NCI-H446 treated with DMSO at 0.1 percent for 48 hours (cell line): ENCODE measurements around the gene GNG12.

ENCODE experiments used
- DNase-seq: peaks from one replicate; lab custom pipeline; 2025; lab: John Stamatoyannopoulos, UW

The GNG12 gene

DNA sequence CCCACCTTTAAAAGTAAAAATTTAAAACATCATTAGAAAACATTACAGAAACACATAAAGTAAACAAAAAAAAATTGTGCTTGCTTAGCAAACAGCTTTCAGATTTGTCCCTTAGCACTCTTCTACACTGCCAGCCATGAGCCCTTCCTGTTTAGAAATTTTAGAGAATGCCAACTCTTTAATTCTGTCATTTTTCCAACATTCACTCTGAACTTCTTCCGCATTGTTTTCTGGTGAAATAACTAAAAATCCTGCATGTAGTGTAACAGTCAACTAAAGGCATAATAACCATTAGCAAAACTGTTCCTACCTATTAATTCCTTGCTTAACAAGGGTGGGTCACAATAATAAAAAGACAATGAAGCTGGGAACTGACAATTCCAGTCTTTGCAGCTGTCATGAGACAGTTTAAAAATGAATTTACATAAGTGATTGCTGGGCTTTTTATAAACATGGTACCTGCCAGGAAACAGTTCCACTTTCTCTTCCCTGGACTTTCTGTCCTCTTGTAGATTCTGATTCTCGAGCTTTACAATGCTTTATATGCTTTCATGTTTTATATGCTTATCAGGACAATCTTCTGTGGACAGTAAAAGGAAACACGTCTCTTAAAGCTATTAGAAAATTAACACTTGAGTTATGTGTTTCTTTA lies 19.0 kb downstream of the GNG12 start:
- no peak for DNase-seq

DNA sequence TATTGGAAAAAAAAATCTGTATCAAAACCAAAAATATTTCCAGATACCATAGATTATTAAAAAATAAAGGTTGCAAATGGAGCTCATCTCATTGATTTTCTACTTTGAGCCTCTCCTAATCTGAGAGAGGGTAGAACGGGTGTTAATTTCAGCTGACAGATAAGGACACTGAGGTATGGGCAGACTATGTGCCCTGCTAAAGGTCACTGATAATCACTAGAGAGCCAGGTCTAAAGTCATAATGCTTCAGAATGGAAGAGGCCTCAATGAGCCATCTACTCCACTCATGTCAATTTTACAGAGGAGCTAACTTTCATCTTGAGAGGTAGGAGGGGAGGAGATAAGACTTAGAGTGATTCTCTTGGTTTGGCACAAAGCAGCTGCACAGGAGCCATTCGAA lies 21.0 kb downstream of the GNG12 start:
- DNase-seq: no peak

DNA sequence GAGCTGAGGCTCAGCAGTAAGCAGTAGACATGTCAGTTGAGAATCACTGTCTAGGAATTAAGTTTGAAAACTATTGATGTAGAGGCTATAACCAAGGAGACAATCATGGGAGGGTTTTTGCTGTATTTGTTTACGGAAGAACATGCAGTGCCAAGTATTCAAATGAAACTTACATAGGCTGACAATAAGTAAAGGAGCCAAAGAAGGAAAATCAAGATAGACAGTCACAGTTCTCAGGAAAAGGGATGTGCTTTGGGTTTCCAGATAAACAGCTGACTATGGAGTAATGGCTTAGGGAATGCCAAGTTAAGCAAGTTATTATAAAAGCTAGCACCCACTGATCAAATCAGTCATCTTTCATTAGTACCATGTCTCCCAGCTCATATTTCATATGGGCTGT lies 21.5 kb downstream of the GNG12 start:
- no peak for DNase-seq

DNA sequence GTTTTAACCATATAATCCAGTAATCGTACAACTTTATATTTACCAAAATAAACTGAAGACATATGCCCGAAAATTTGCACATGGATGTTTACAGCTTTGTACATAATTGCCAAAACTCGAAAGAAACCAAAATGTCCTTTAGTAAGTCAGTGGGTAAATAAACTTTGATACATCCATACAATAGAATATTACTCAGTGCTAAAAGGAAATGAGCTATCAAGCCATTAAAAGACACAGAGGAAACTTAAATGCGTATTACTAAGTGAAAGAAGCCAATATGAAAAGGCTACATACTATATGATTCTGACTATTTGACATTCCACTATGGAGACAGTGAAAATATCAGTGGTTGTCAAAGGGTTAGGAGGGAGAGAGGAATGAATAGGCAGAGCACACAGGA lies 23.4 kb downstream of the GNG12 start:
- DNase-seq: no peak

DNA sequence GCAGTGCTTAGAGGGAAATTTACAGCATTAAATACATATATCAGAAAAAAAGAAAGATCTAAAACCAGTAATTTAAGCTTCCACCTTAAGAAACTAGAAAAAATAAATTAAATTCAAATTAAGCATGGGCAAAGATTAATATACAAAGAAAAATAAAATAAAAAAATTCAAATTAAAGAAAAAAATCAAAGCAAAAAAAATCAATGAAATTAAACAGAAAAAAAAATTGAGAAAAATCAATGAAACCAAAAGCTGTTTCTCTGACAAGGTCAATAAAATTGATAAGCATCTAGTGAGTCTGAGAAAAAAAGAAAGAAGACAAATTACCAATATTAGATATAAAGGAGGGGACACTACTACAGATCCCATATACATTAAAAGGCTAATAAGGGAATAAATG lies 26.0 kb downstream of the GNG12 start:
- DNase-seq: no peak

DNA sequence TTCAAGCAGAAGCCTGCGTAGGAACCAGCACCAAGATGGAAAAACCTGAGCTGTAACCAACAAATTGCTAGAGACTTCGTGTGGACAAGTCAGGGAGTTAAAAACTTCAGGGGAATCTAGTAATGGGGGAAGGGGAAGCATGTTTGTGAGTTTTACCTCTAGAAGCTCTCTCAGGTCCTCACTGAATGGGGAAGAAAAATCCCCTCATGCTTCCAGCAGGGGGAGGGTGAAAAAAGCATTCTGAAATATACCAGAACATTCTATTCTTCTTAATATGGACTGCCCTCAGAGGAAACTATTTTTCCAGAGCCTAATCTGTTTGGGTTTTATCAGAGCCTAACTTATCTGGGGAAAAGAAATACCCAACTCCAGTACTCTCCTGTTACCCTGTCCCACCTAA lies 28.6 kb downstream of the GNG12 start:
- DNase-seq: no peak

DNA sequence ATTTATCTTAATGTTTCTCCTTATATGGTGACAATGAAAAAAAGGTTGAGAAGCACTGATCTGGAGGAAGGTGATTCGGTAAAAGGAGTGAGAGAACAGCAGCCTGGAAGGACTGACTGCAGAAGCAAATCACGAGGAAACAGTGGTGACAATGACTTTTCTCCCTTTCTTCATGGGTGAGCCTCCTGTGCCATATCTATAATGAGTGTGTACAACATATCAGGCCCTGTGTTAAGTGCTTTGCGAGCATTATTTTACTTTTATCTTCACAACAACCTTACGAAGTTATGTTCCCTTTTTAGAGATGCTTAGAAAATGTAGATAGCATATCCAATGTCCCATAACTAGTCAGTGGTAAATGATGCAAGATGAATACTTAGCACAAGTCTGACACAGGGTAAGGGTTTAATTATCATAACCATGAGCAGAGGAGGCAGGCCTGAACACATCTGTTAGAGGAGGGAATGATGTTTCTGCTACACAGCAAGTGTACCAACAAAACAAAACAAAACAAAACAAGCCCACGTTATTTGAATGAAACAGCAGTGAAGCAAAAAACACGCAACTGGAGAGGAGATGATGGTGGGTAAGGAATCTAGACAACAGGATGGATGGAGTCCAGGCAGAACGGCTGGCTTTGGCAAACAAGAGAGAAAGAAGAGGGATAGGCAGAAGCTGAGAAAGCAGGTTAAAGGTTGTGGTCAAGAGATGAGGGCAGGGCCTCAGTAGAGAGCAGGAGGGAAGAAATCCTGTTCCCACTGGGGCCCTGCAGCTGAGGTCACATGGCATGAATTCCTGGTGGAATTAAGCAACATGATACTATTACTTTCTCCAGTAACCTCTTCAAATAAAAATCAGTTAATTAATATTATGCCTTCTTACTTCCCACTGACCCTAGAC lies 29.6 kb downstream of the GNG12 start:
- DNase-seq: no peak

DNA sequence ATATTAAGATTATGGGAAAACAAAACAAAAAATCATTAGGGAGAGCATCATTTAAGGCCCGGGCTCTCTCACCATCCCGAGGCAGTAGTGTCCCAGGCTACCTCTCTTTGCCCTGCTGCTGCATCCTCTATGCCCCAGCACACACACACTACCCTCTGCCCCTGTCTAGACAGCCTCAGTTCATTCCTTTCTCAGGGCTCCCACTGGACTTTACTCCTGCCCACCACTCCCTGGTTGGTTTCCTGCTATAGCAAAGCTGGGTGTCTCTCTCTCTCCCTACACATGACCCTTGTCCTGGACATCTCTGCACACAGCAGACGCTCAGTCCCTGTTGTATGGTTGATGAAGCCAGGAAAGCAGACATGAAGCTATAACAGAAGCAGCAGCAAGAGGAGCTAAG lies 30.7 kb downstream of the GNG12 start:
- no peak for DNase-seq

DNA sequence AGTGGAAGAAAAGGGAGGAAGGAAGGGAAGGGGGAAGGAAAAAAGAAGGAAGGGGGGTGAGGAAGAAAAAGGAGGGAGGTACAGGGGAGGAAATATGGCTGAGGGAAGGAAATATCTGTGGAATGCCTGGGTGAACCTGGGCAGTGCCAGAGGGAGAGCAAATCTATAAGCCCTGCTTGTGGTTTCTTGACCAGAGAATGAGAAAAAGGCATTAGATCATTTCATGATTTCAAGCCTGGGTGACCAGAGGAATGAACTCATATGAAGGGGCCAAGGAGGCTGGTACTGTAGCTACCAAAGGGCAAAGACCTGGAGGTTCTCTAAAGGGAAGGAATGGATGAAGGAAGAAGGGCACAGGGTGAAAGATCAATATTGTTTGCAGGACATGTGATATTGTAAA lies 31.4 kb downstream of the GNG12 start:
- DNase-seq: no peak

DNA sequence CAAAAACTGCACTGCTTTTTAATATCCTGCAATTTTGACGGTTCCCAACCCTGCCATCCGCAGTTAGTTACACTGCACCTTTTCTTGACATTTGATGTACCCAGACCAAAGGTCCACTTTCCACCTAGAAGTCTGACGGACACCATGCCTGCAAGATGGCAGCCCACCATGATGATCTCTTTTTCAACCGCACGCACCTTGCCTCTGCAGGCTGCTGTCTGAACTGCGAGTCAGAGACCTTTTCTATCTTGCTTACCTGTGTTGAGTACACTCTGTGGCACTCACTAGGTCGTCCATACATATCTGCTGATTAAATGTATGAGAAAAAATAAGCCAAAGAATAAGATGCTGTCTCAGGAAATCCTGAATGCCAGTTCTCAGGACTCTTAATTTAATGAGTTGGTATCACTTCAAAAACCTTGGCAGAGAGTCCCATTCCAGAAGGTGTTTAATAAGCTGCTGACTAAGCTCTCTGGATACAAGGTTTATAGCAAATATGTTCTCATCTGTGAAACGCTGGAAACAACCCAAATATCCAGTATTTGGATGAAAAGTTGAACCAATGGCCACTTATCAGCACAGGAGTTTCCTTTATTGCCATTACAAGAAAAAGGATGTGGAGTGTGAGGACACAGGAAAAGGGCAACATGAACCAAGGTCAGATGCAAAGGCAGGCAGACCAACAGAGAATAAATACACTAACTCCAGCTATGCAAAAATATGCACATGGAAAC lies 37.9 kb downstream of the GNG12 start:
- DNase-seq: peak; percentile 68

DNA sequence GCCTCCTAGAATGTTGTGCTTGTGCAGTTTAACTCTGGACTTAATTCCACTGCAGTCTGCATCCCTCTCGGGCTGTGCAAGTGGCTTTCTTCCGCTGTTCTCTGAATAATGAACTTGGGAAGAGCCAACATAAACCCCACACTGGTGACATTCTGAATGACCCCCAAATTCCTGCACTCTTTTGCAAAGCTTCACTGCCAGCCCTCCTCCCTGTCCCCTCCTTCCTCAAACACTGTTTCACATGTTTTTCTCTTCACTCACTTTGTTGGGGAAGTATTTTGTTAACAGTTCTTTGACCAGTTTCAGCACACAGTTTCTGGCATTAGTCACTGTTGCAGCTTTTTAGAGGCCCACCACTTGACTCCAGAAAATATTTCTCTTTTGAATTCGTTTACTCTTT lies 39.7 kb downstream of the GNG12 start:
- no peak for DNase-seq

DNA sequence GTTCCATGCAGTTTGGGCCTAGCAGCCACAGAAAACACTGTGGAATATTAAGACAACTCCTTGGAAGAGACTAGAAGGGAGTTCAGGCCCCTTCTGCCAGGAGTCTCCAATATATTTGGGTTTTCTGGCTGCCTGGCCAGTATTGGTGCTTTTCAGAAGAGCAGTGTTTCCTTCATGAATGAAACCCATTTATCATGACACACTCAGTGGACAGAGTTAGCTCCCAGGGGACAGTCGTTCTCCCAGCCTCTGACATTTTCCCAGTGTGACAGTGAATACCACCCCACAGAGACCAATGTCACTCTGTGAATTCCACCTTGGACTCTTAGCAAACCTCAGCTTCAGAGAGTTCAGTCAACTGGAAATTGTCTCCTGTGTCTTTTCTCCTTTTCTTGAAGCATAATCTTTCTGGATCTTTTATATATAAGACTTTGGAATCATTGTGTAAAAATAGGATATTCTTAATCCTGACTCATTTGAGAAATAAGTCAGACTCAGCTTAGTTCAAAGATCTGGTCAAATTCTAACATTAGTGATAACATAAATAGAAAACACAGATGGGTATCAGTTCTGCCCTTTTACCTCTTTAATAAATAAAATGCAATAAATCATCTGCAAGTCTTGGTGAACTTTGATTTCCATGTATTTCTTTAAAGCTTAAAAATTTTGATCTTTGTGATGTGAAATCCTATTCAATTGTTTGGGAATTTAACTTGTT lies 40.4 kb downstream of the GNG12 start:
- DNase-seq: no peak

DNA sequence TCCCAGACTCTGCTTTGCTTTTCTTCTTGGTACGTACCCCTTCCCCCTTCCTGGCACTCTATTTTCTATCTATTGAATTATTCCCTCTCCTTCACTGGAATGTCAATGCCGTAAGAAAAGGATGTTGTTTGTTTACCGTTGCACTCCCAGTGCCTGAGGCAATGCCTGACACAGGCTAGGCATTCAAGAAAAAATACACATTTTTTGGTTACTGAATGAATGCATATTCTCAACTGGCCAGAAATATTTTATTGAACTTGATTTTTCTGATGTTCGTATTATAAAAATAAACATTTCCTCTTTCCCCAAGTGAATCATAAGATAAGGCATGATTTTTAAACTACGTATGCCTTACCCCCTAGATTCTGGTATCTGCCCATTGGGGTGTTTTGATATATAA lies 41.2 kb downstream of the GNG12 start:
- DNase-seq: no peak

DNA sequence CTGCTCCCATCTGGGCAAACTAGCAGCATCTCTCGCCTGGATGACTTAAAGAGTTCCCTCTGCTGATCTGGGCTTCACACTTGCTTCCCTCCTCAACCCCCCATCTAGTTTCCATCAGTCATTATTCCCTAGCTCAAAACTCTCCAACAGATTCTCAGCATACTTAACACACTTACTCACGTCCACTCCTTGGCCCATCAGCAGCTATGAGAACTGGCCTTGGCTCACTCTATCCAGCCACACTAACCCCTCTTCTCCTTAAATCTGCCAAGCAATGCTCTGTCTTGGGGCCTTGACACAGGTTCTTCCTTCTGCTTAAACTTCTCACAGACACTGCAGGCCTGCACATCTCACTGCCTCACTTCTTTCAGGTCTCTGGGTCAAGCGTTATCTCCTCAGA lies 41.6 kb downstream of the GNG12 start:
- peak; percentile 51 for DNase-seq

DNA sequence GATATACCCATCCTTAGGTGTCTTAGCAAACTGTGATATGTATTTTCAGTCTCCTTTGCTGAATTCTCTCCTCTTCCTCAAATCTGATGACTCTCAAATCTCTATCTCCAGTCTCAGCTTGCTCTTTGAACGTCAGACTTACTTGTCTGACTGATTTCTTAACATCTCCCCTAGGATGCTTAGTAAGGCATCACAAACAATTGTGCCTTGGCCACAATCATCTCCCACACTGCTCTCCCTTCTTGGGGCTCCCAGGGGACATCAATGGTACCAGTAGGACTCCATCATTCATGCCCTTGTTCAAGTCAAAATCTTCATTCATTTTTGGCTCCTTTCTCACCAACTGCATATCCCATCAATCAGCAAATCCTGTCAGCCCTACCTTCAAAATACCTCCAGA lies 42.0 kb downstream of the GNG12 start:
- DNase-seq: no peak

DNA sequence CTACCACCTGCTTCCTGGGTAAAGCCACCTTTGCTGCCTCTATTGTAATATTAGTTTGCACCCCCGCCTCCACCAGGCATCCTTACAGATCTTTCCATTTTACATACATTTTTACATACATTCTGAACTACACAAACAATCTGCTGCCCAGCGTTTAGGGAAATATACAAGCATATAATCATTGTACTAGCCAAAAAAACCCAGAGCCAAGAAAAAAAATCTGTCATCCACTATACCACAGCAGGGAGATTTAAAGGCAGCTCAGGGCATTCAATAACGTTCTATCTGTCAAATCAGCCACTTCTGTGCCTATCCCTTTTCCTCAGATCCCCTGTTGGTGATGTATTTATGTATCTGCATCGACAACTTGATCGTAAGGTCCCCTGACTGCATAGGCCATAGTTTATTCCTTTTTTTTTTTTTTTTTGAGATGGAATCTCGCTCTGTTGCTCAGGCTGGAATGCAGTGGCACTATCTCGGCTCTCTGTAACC lies 43.0 kb downstream of the GNG12 start:
- DNase-seq: no peak

DNA sequence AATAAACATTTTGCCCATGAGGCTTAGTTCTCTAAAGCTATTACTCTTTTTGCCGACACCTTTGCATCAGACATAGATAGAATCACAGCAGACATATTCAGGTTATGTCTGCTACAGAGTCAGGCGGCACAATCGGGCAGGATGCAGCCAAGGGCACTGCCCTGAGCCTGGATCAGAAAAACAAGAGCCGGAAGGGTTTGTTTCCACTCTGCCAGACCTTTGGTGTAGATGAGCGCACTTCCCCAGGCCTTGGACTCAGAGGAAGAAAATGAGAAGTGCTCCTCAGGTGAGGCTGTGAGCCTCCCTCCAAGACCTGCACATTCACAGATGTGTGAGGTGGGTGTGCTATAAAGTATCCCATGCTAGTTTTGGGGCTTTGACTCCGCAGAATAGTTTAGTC lies 43.7 kb downstream of the GNG12 start:
- no peak for DNase-seq

DNA sequence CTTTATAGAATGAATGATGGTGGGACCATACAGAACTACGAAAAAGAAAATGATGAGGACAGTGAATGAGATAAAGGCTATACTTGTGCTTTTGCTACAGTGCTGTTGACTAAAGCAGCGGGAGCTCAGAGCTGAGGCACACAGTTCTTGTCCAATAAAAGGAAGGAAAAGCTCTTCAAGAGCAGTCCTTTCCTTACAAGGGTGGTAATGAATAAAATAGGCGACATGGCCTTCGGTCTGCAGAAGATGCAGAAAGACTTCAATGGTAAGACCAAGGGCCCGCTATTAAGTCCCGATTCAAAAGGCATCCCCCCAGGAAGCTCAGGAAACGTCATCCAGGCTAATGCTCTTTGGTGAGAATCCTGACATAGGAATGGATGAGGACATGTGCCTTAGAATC lies 44.4 kb downstream of the GNG12 start:
- DNase-seq: no peak

DNA sequence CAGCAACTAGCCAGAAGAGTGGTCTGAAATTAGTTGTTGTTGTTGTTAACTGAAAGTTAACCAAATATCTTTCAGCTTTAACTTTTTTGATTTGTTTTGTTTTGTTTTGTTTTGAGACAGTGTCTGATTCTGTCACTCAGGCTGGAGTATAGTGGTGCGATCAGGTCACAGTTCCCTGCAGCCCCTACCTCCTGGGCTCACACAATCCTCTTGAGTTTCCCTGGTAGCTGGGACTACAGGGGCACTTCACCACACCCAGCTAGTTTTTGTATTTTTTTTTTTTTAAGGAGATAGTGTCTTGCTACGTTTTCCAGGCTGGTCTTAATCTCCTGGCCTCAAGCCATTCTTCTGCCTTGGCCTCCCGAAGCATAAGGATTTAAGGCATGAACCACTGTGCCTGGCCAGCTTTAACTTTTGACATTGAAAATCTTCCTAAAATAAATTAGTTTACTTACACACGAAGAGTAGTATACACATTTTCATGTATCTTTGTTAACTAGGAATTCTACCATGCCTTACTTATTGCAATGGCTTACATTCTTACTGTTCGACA lies 45.0 kb downstream of the GNG12 start:
- no peak for DNase-seq

DNA sequence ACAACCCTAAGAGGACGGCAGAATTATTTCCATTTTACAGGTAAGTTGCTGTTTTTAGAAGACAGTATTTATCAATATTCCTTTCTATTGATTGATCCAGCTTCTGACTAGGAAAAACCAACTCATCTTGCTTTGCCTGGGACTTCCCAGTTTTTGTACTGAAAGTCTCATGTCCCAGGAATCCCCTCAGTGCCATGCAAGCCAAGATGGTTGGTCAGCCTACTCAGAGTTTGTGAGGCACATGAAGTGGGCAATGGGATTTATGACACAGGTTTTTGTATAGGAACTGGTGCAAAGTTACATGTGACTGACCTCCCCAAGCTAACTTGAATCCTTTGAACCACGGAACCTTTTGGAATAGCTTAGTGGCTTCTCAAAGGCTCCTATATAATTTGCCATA lies 45.5 kb downstream of the GNG12 start:
- DNase-seq: no peak

DNA sequence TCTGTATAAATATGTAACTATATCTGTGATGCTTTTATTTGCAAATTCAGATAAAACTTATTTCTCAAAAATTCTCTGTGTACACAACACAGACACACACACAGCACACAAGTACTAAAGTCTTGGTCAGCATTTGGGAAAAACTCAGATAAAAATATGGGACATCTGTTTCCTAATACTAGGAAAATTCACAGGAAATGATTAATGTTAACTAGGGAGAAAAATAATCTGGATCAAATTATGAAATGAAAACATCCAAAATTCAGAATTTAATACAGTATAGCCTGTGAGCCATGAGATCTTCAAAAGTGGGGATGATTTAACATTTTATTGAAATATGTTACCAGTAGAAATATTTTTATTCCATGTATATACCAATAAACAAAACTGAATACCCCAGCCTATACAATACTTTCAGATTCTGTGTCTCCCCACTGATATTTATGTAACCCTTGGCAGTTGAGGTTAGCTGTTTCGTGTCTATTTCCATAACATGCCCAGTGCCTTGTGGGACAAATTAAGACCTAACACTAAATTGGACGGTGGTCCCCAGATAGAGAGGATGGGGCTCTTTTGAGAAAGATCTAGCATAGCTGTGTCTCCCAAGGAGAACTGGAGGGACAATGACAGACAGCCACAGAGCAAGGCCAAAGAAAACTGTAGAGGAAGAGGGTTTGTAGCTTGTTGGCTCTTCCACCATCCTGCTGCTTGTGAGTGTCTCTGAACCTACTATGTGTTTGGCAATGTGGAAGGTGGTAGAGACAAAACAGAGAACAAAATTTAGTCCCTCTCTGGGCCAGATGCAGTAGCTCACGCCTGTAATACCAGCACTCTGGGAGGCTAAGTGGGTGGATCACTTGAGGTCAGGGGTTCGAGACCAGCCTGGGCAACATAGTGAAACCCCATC lies 47.2 kb downstream of the GNG12 start:
- no peak for DNase-seq
